GM12878 (cell line): Measurements from ENCODE around the gene RSBN1L. TPM values are rescaled to one million over a fixed set of nuclear protein-coding genes. Genes with fewer than 3 reads are reported as not detected.

Experiments
- BHLHE40 ChIP-seq, 2 experiments: fragments of 450-650 bp in 1 of 2; IDR thresholded peaks; 2 replicates each; pipeline ENCODE4 v1.6.1; 2011 to 2017; ENCODE audit warnings: low read depth in 2 of 2, borderline replicate concordance in 1 of 2, improper control_type of control experiment in 1 of 2, low read length in 1 of 2, mild to moderate bottlenecking in 1 of 2
- CHD1 ChIP-seq: IDR thresholded peaks from 2 replicates; pipeline ENCODE4 v1.6.1; 2012; ENCODE audit warnings: low read depth, low read length, improper control_type of control experiment
- ESRRA ChIP-seq: IDR thresholded peaks from 2 replicates; pipeline ENCODE4 v1.6.1; 2012; ENCODE audit warnings: mild to moderate bottlenecking, low read length, improper control_type of control experiment
- EZH2 ChIP-seq: IDR thresholded peaks from 2 replicates; pipeline ENCODE4 v1.6.1; 2012; ENCODE audit warnings: low read depth, mild to moderate bottlenecking, control low read depth, inconsistent platforms, low read length, borderline replicate concordance; ENCODE audit not compliant: control insufficient read depth
- FOXM1 ChIP-seq: IDR thresholded peaks from 2 replicates; pipeline ENCODE4 v1.6.1; 2012; ENCODE audit warnings: low read depth, mild to moderate bottlenecking, inconsistent platforms, low read length, moderate library complexity
- IKZF2 ChIP-seq, 2 experiments: fragments of 450-650 bp; IDR thresholded peaks; 2 replicates each; pipeline ENCODE4 v1.6.1; 2017; ENCODE audit warnings: mild to moderate bottlenecking in 2 of 2, moderate library complexity in 2 of 2
- KLF5 ChIP-seq: fragments of 450-650 bp; IDR thresholded peaks from 2 replicates; pipeline ENCODE4 v1.6.1; 2014; ENCODE audit warnings: mild to moderate bottlenecking; ENCODE audit not compliant: partially characterized antibody
- LARP7 ChIP-seq: fragments of 450-650 bp; IDR thresholded peaks from 2 replicates; pipeline ENCODE4 v1.6.1; 2017; ENCODE audit warnings: mild to moderate bottlenecking
- MEF2A ChIP-seq: IDR thresholded peaks from 2 replicates; pipeline ENCODE4 v1.6.1; 2011; ENCODE audit warnings: low read depth, mild to moderate bottlenecking, low read length, moderate library complexity; ENCODE audit not compliant: insufficient read depth
- MYC ChIP-seq: IDR thresholded peaks from 2 replicates; pipeline ENCODE4 v1.6.1; 2011; ENCODE audit warnings: mild to moderate bottlenecking, low read length, moderate library complexity, inconsistent platforms; ENCODE audit not compliant: insufficient read depth, insufficient replicate concordance, insufficient read length, severe bottlenecking
- NBN ChIP-seq: fragments of 450-650 bp; IDR thresholded peaks from 2 replicates; pipeline ENCODE4 v1.6.1; 2016
- NFYA ChIP-seq: IDR thresholded peaks from 2 replicates; pipeline ENCODE4 v1.6.1; 2011; ENCODE audit warnings: low read depth, mild to moderate bottlenecking, low read length, improper control_type of control experiment, borderline replicate concordance
- NFYB ChIP-seq: IDR thresholded peaks from 2 replicates; pipeline ENCODE4 v1.6.1; 2011; ENCODE audit warnings: low read depth, mild to moderate bottlenecking, low read length, improper control_type of control experiment, moderate library complexity; ENCODE audit not compliant: insufficient read depth
- SIN3A ChIP-seq: IDR thresholded peaks from 2 replicates; pipeline ENCODE4 v1.6.1; 2012; ENCODE audit warnings: low read depth, low read length, improper control_type of control experiment
- SMAD1 ChIP-seq: fragments of 450-650 bp; IDR thresholded peaks from 2 replicates; pipeline ENCODE4 v1.6.1; 2018; ENCODE audit warnings: mild to moderate bottlenecking, low read depth; ENCODE audit not compliant: partially characterized antibody
- SMC3 ChIP-seq: IDR thresholded peaks from 2 replicates; pipeline ENCODE4 v1.6.1; 2011; ENCODE audit warnings: low read length, improper control_type of control experiment, borderline replicate concordance
- SRF ChIP-seq, 2 experiments: IDR thresholded peaks; 2 replicates each; pipeline ENCODE4 v1.6.1; 2011; ENCODE audit warnings: low read depth in 2 of 2, low read length in 2 of 2, mild to moderate bottlenecking in 1 of 2, moderate library complexity in 1 of 2
- SUZ12 ChIP-seq: fragments of 200-600 bp; sonication (generic); IDR thresholded peaks from one replicate; pipeline ENCODE4 v1.6.1; 2018; ENCODE audit warnings: antibody characterized with exemption, mild to moderate bottlenecking; ENCODE audit not compliant: unreplicated experiment
- WRNIP1 ChIP-seq: IDR thresholded peaks from 2 replicates; pipeline ENCODE4 v1.6.1; 2011; ENCODE audit warnings: low read depth, low read length, improper control_type of control experiment, borderline replicate concordance
- ZNF217 ChIP-seq: fragments of 450-650 bp; IDR thresholded peaks from 2 replicates; pipeline ENCODE4 v1.6.1; 2017; ENCODE audit warnings: antibody characterized with exemption, mild to moderate bottlenecking
- ZNF274 ChIP-seq: IDR thresholded peaks from one replicate; pipeline ENCODE4 v1.8.0; 2011; ENCODE audit not compliant: insufficient read length, insufficient read depth
- ZSCAN29 ChIP-seq: fragments of 450-650 bp; IDR thresholded peaks from 2 replicates; pipeline ENCODE4 v1.6.1; 2017; ENCODE audit warnings: mild to moderate bottlenecking, moderate library complexity
- ZZZ3 ChIP-seq: IDR thresholded peaks from 2 replicates; pipeline ENCODE4 v1.6.1; 2011; ENCODE audit warnings: low read depth; ENCODE audit not compliant: control insufficient read depth, insufficient read length
- polyA plus RNA-seq, 11 experiments: library from polyadenylated mRNA; depleted of rRNA in 4 of 11; unstranded in 6 of 11; stranded (reverse) in 5 of 11; fragments of >200 nt; fragmentation: Nextera tagmentation in 4 of 11; fragmentation: Illumina TruSeq in 1 of 11; extraction: Ambion mirVana in 4 of 11; extraction: Trizol in 1 of 11; gene quantifications; 1 replicate in 1 of 11; 2 replicates in 10 of 11; pipeline versions ENCODE4 v1.2.1 to v1.2.3, GENCODE V29; 2011 to 2016; ENCODE audit warnings: inconsistent platforms in 2 of 11, missing spikeins in 2 of 11, low read depth in 1 of 11
- total RNA-seq, 4 experiments: library from RNA; depleted of rRNA in 3 of 4; stranded (reverse); fragments of >200 nt in 3 of 4; fragmentation: Illumina TruSeq in 1 of 4; extraction: Trizol in 1 of 4; gene quantifications; 2 replicates each; pipeline versions ENCODE4 v1.2.1 to v1.2.3, GENCODE V29; 2013 to 2021
- TF ChIP-seq, protein P1 (sequence below): IDR thresholded peaks from 2 replicates; pipeline ENCODE4 v1.6.1; 2011; ENCODE audit warnings: borderline replicate concordance, low read depth, mild to moderate bottlenecking, moderate library complexity, low read length; ENCODE audit not compliant: insufficient read depth, poor library complexity, severe bottlenecking
- TF ChIP-seq, protein P2 (sequence below): IDR thresholded peaks from 2 replicates; pipeline ENCODE4 v1.6.1; 2012; ENCODE audit warnings: mild to moderate bottlenecking, low read depth, low read length
- TF ChIP-seq, protein P3 (sequence below): IDR thresholded peaks from 2 replicates; pipeline ENCODE4 v1.6.1; 2012; ENCODE audit warnings: low read depth, low read length, improper control_type of control experiment

The RSBN1L gene
- total and polyA plus RNA-seq, 10 of the 15 experiments (the other 5 are each of a cell fraction or from before 2014, with no cell fraction given): 4.5 to 23.7 (median 10.3) TPM

DNA sequence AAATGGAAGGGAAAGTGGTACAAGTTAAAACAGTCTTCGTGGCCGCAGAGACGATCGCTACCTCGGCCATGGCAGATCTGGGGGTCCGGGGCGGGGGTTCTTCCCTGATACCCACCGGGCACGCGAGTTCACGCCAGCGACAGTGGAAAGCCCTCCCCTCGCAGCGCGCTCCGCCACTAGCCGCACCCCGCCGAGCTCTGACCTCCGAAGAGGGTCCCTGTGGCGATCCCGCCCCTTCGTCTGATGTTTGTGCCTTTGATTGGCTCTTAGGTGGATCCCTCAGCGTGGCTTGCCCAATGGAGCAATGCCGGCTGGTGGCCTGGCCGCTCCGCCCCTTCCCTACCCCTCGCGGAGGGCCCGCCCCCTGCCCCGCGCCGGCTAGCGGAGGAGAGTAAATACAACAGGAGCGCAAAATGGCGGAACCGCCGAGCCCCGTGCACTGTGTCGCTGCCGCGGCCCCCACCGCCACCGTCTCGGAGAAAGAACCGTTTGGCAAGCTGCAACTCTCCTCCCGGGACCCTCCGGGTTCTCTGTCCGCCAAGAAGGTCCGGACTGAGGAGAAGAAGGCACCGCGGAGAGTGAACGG, at the start of gene RSBN1L (continued):
- TF ChIP-seq, protein P1, sequence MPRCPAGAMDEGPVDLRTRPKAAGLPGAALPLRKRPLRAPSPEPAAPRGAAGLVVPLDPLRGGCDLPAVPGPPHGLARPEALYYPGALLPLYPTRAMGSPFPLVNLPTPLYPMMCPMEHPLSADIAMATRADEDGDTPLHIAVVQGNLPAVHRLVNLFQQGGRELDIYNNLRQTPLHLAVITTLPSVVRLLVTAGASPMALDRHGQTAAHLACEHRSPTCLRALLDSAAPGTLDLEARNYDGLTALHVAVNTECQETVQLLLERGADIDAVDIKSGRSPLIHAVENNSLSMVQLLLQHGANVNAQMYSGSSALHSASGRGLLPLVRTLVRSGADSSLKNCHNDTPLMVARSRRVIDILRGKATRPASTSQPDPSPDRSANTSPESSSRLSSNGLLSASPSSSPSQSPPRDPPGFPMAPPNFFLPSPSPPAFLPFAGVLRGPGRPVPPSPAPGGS: no peak
- TF ChIP-seq CHD1 (no peak), IKZF2 (IDR thresholded peaks at IDR 0.05) (no peak; a peak in 3 of 4 replicates), NFYB (peak; percentile 95), ZNF217 (no peak), MEF2A (no peak), EZH2 (no peak), LARP7 (no peak; the same call in 1 of the 2 replicates), WRNIP1 (no peak), ZZZ3 (no peak), FOXM1 (no peak), SIN3A (no peak), SMC3 (no peak), BHLHE40 (IDR thresholded peaks at IDR 0.05; ENCODE audit: borderline replicate concordance in 1 of 2, low read depth in 2 of 2, low read length in 1 of 2) (peak; percentile 84 to 94), SUZ12 (no peak), NBN (peak; percentile 81; the same call in 1 of the 2 replicates), MYC (no peak), ZNF274 (no peak), KLF5 (no peak), SRF (IDR thresholded peaks at IDR 0.05; ENCODE audit: low read depth in 2 of 2, low read length in 2 of 2) (no peak), ESRRA (no peak), NFYA (peak; percentile 57), ZSCAN29 (no peak), SMAD1 (no peak)
- TF ChIP-seq, protein P2, sequence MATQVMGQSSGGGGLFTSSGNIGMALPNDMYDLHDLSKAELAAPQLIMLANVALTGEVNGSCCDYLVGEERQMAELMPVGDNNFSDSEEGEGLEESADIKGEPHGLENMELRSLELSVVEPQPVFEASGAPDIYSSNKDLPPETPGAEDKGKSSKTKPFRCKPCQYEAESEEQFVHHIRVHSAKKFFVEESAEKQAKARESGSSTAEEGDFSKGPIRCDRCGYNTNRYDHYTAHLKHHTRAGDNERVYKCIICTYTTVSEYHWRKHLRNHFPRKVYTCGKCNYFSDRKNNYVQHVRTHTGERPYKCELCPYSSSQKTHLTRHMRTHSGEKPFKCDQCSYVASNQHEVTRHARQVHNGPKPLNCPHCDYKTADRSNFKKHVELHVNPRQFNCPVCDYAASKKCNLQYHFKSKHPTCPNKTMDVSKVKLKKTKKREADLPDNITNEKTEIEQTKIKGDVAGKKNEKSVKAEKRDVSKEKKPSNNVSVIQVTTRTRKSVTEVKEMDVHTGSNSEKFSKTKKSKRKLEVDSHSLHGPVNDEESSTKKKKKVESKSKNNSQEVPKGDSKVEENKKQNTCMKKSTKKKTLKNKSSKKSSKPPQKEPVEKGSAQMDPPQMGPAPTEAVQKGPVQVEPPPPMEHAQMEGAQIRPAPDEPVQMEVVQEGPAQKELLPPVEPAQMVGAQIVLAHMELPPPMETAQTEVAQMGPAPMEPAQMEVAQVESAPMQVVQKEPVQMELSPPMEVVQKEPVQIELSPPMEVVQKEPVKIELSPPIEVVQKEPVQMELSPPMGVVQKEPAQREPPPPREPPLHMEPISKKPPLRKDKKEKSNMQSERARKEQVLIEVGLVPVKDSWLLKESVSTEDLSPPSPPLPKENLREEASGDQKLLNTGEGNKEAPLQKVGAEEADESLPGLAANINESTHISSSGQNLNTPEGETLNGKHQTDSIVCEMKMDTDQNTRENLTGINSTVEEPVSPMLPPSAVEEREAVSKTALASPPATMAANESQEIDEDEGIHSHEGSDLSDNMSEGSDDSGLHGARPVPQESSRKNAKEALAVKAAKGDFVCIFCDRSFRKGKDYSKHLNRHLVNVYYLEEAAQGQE: no peak
- TF ChIP-seq, protein P3, sequence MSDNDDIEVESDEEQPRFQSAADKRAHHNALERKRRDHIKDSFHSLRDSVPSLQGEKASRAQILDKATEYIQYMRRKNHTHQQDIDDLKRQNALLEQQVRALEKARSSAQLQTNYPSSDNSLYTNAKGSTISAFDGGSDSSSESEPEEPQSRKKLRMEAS: no peak; the same call in 1 of the 2 replicates
